GM23338 (cell line): ENCODE measurements around the gene CPB2. TPM values are rescaled to one million over a fixed set of nuclear protein-coding genes. Genes with fewer than 3 reads are reported as not detected.

Source experiments
- ATAC-seq: fragments of 200-7000 bp; cut with Tn5 transposase; 3 replicates; pipeline ENCODE4 v1.9.1; 2020
- DNase-seq: peaks from one replicate; pipeline ENCODE4 v3.0.0-alpha.2; 2015; ENCODE audit warnings: low spot score
- H2AFZ ChIP-seq: fragments of 200-600 bp; sonication (generic); 2 replicates; pipeline ENCODE4 v1.8.0; 2016; ENCODE audit warnings: antibody characterized with exemption, mild to moderate bottlenecking, moderate library complexity
- H3F3A ChIP-seq: fragments of 200-600 bp; sonication (generic); replicated peaks from 2 replicates; pipeline ENCODE4 v1.8.0; 2017; ENCODE audit warnings: antibody characterized with exemption, mixed run types, low read depth
- H3K27ac ChIP-seq: fragments of 200-600 bp; sonication (generic); 2 replicates; pipeline ENCODE4 v1.6.1; 2016; ENCODE audit warnings: low read depth
- H3K27me3 ChIP-seq: fragments of 200-600 bp; sonication (generic); 2 replicates; pipeline ENCODE4 v1.8.0; 2016; ENCODE audit warnings: mild to moderate bottlenecking, mixed run types, moderate library complexity; ENCODE audit not compliant: insufficient read depth
- H3K36me3 ChIP-seq: fragments of 200-600 bp; sonication (generic); 2 replicates; pipeline ENCODE4 v1.8.0; 2016; ENCODE audit warnings: mild to moderate bottlenecking; ENCODE audit not compliant: insufficient read depth
- H3K4me1 ChIP-seq: fragments of 200-600 bp; sonication (generic); 2 replicates; pipeline ENCODE4 v1.8.0; 2016; ENCODE audit warnings: mild to moderate bottlenecking, moderate library complexity; ENCODE audit not compliant: insufficient read depth
- H3K4me2 ChIP-seq: fragments of 200-600 bp; sonication (generic); 2 replicates; pipeline ENCODE4 v1.7.1; 2017; ENCODE audit warnings: mixed run types
- H3K4me3 ChIP-seq: fragments of 200-600 bp; sonication (generic); 2 replicates; pipeline ENCODE4 v1.6.1; 2016; ENCODE audit warnings: mixed run types
- H3K79me2 ChIP-seq: fragments of 200-600 bp; sonication (generic); replicated peaks from 2 replicates; pipeline ENCODE4 v1.8.0; 2017; ENCODE audit warnings: mild to moderate bottlenecking; ENCODE audit not compliant: insufficient read depth
- H3K9me2 ChIP-seq: fragments of 200-600 bp; sonication (generic); 2 replicates; pipeline ENCODE4 v1.8.0; 2017; ENCODE audit not compliant: insufficient read depth
- H4K20me1 ChIP-seq: fragments of 200-600 bp; sonication (generic); replicated peaks from 2 replicates; pipeline ENCODE4 v1.8.0; 2017; ENCODE audit warnings: mild to moderate bottlenecking; ENCODE audit not compliant: insufficient read depth
- H3K27ac Mint-ChIP-seq: 2 replicates; pipeline ENCODE4 v1.8.0; 2020; ENCODE audit warnings: inconsistent platforms, mild to moderate bottlenecking, moderate library complexity, mixed read lengths
- H3K27me3 Mint-ChIP-seq: 3 replicates; pipeline ENCODE4 v1.8.0; 2022; ENCODE audit warnings: low read depth, mild to moderate bottlenecking, moderate library complexity, mixed read lengths, inconsistent platforms; ENCODE audit not compliant: insufficient read depth, poor library complexity
- H3K36me3 Mint-ChIP-seq: 3 replicates; pipeline ENCODE4 v1.8.0; 2021; ENCODE audit warnings: low read depth, mild to moderate bottlenecking, inconsistent platforms, moderate library complexity, mixed read lengths
- H3K4me1 Mint-ChIP-seq: 3 replicates; pipeline ENCODE4 v1.8.0; 2020; ENCODE audit warnings: mild to moderate bottlenecking, inconsistent platforms, mixed read lengths
- H3K4me3 Mint-ChIP-seq: 3 replicates; pipeline ENCODE4 v1.8.0; 2021; ENCODE audit warnings: moderate library complexity, mild to moderate bottlenecking, inconsistent platforms, mixed read lengths
- H3K9me3 Mint-ChIP-seq: 3 replicates; pipeline ENCODE4 v1.8.0; 2020; ENCODE audit warnings: moderate library complexity, mild to moderate bottlenecking, inconsistent platforms, mixed read lengths
- CREB1 ChIP-seq: fragments of 250-450 bp; sonication (Bioruptor Pico); IDR thresholded peaks from 2 replicates; pipeline ENCODE4 v1.5.0; 2020; ENCODE audit warnings: low read depth, mild to moderate bottlenecking, moderate library complexity
- EZH2 ChIP-seq: fragments of 200-600 bp; sonication (generic); IDR thresholded peaks from one replicate; pipeline ENCODE4 v1.8.0; 2017; ENCODE audit warnings: antibody characterized with exemption, mild to moderate bottlenecking, low read depth; ENCODE audit not compliant: unreplicated experiment
- EZH2phosphoT487 ChIP-seq: fragments of 200-600 bp; sonication (generic); IDR thresholded peaks from one replicate; pipeline ENCODE4 v1.8.1; 2018; ENCODE audit warnings: antibody characterized with exemption; ENCODE audit not compliant: unreplicated experiment
- JUNB ChIP-seq: IDR thresholded peaks from one replicate; pipeline ENCODE4 v1.6.1; 2016; ENCODE audit warnings: antibody characterized with exemption; ENCODE audit not compliant: unreplicated experiment
- NANOG ChIP-seq: IDR thresholded peaks from 2 replicates; pipeline ENCODE4 v1.6.1; 2016; ENCODE audit warnings: antibody characterized with exemption, borderline replicate concordance
- POLR2AphosphoS5 ChIP-seq: IDR thresholded peaks from 2 replicates; pipeline ENCODE4 v1.6.1; 2016; ENCODE audit warnings: antibody characterized with exemption, low read depth
- STAT1 ChIP-seq: IDR thresholded peaks from one replicate; pipeline ENCODE4 v1.6.1; 2016; ENCODE audit warnings: antibody characterized with exemption; ENCODE audit not compliant: unreplicated experiment
- ZNF114 ChIP-seq: fragments of 250-450 bp; sonication (Bioruptor Pico); IDR thresholded peaks from 2 replicates; pipeline ENCODE4 v1.5.0; 2020; ENCODE audit warnings: mild to moderate bottlenecking, moderate library complexity
- ZNF331 ChIP-seq: fragments of 250-450 bp; sonication (Bioruptor Pico); IDR thresholded peaks from 2 replicates; pipeline ENCODE4 v1.5.0; 2020; ENCODE audit warnings: low read depth, mild to moderate bottlenecking, moderate library complexity
- polyA plus RNA-seq: library from polyadenylated mRNA; unstranded; fragments of >200 nt; fragmentation: Nextera tagmentation; extraction: Ambion mirVana; gene quantifications from 2 replicates; pipeline ENCODE4 v1.2.1, GENCODE V29; 2016
- total RNA-seq: library from RNA; depleted of rRNA; stranded (reverse); fragments of >200 nt; shearing (Covaris generic); gene quantifications from 2 replicates; pipeline ENCODE4 v1.2.3, GENCODE V29; 2014
- TF ChIP-seq, protein P1 (sequence below), 2 experiments: fragments of 200-600 bp in 1 of 2; sonication (generic) in 1 of 2; conservative IDR thresholded peaks; 2 replicates each; pipeline versions ENCODE4 v1.5.1 to v1.6.1; 2016 to 2017; ENCODE audit warnings: antibody characterized with exemption in 2 of 2, low read depth in 2 of 2, mild to moderate bottlenecking in 2 of 2, moderate library complexity in 1 of 2
- TF ChIP-seq, protein P2 (sequence below): IDR thresholded peaks from one replicate; pipeline ENCODE4 v1.6.1; 2018; ENCODE audit warnings: antibody characterized with exemption; ENCODE audit not compliant: unreplicated experiment
- TF ChIP-seq, protein P3 (sequence below): IDR thresholded peaks from 2 replicates; pipeline ENCODE4 v1.6.1; 2016; ENCODE audit warnings: antibody characterized with exemption
- TF ChIP-seq, protein P4 (sequence below): fragments of 250-450 bp; sonication (Bioruptor Pico); IDR thresholded peaks from 2 replicates; pipeline ENCODE4 v1.5.0; 2020; ENCODE audit warnings: mild to moderate bottlenecking, moderate library complexity

The CPB2 gene
- total and polyA plus RNA-seq, 2 experiments from 2014 or later, result 0.47 TPM; not detected in 1

DNA sequence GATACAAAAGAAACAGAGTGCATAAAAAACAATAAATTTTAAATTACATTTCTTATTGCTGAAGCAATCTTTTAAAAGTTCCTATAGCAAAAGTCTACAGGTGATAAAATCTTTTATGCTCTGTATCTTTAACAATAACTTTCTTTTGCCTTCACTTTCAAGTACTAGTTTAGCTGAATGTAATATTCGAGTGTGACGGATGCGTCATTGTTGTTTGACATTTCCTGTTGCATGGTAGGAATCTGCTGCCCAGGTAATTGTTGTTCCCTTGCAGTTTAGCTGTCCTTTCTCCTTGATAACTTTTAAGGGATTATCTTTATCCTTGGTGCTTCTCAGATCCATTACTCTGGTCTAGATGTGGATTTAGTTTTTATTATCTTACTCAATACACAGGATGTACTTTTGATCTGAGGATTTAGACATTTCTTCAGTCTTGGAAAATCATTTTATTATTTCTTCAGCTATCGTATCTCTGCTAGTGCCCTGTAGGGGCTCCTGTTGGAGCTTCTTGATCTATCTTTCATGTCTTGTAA is 2.1 kb upstream of the CPB2 start:
- TF ChIP-seq NANOG (no peak), EZH2 (no peak), ZNF114 (no peak), ZNF331 (no peak), CREB1 (CRISPR knock-in tag) (no peak), POLR2AphosphoS5 (no peak), EZH2phosphoT487 (no peak), JUNB (no peak), STAT1 (no peak)
- TF ChIP-seq, protein P1, sequence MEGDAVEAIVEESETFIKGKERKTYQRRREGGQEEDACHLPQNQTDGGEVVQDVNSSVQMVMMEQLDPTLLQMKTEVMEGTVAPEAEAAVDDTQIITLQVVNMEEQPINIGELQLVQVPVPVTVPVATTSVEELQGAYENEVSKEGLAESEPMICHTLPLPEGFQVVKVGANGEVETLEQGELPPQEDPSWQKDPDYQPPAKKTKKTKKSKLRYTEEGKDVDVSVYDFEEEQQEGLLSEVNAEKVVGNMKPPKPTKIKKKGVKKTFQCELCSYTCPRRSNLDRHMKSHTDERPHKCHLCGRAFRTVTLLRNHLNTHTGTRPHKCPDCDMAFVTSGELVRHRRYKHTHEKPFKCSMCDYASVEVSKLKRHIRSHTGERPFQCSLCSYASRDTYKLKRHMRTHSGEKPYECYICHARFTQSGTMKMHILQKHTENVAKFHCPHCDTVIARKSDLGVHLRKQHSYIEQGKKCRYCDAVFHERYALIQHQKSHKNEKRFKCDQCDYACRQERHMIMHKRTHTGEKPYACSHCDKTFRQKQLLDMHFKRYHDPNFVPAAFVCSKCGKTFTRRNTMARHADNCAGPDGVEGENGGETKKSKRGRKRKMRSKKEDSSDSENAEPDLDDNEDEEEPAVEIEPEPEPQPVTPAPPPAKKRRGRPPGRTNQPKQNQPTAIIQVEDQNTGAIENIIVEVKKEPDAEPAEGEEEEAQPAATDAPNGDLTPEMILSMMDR (conservative IDR thresholded peaks at IDR 0.05; ENCODE audit: low read depth in 2 of 2), result no peak
- TF ChIP-seq, protein P2, sequence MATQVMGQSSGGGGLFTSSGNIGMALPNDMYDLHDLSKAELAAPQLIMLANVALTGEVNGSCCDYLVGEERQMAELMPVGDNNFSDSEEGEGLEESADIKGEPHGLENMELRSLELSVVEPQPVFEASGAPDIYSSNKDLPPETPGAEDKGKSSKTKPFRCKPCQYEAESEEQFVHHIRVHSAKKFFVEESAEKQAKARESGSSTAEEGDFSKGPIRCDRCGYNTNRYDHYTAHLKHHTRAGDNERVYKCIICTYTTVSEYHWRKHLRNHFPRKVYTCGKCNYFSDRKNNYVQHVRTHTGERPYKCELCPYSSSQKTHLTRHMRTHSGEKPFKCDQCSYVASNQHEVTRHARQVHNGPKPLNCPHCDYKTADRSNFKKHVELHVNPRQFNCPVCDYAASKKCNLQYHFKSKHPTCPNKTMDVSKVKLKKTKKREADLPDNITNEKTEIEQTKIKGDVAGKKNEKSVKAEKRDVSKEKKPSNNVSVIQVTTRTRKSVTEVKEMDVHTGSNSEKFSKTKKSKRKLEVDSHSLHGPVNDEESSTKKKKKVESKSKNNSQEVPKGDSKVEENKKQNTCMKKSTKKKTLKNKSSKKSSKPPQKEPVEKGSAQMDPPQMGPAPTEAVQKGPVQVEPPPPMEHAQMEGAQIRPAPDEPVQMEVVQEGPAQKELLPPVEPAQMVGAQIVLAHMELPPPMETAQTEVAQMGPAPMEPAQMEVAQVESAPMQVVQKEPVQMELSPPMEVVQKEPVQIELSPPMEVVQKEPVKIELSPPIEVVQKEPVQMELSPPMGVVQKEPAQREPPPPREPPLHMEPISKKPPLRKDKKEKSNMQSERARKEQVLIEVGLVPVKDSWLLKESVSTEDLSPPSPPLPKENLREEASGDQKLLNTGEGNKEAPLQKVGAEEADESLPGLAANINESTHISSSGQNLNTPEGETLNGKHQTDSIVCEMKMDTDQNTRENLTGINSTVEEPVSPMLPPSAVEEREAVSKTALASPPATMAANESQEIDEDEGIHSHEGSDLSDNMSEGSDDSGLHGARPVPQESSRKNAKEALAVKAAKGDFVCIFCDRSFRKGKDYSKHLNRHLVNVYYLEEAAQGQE, result no peak
- TF ChIP-seq, protein P3, sequence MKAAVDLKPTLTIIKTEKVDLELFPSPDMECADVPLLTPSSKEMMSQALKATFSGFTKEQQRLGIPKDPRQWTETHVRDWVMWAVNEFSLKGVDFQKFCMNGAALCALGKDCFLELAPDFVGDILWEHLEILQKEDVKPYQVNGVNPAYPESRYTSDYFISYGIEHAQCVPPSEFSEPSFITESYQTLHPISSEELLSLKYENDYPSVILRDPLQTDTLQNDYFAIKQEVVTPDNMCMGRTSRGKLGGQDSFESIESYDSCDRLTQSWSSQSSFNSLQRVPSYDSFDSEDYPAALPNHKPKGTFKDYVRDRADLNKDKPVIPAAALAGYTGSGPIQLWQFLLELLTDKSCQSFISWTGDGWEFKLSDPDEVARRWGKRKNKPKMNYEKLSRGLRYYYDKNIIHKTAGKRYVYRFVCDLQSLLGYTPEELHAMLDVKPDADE, result no peak
- TF ChIP-seq, protein P4, sequence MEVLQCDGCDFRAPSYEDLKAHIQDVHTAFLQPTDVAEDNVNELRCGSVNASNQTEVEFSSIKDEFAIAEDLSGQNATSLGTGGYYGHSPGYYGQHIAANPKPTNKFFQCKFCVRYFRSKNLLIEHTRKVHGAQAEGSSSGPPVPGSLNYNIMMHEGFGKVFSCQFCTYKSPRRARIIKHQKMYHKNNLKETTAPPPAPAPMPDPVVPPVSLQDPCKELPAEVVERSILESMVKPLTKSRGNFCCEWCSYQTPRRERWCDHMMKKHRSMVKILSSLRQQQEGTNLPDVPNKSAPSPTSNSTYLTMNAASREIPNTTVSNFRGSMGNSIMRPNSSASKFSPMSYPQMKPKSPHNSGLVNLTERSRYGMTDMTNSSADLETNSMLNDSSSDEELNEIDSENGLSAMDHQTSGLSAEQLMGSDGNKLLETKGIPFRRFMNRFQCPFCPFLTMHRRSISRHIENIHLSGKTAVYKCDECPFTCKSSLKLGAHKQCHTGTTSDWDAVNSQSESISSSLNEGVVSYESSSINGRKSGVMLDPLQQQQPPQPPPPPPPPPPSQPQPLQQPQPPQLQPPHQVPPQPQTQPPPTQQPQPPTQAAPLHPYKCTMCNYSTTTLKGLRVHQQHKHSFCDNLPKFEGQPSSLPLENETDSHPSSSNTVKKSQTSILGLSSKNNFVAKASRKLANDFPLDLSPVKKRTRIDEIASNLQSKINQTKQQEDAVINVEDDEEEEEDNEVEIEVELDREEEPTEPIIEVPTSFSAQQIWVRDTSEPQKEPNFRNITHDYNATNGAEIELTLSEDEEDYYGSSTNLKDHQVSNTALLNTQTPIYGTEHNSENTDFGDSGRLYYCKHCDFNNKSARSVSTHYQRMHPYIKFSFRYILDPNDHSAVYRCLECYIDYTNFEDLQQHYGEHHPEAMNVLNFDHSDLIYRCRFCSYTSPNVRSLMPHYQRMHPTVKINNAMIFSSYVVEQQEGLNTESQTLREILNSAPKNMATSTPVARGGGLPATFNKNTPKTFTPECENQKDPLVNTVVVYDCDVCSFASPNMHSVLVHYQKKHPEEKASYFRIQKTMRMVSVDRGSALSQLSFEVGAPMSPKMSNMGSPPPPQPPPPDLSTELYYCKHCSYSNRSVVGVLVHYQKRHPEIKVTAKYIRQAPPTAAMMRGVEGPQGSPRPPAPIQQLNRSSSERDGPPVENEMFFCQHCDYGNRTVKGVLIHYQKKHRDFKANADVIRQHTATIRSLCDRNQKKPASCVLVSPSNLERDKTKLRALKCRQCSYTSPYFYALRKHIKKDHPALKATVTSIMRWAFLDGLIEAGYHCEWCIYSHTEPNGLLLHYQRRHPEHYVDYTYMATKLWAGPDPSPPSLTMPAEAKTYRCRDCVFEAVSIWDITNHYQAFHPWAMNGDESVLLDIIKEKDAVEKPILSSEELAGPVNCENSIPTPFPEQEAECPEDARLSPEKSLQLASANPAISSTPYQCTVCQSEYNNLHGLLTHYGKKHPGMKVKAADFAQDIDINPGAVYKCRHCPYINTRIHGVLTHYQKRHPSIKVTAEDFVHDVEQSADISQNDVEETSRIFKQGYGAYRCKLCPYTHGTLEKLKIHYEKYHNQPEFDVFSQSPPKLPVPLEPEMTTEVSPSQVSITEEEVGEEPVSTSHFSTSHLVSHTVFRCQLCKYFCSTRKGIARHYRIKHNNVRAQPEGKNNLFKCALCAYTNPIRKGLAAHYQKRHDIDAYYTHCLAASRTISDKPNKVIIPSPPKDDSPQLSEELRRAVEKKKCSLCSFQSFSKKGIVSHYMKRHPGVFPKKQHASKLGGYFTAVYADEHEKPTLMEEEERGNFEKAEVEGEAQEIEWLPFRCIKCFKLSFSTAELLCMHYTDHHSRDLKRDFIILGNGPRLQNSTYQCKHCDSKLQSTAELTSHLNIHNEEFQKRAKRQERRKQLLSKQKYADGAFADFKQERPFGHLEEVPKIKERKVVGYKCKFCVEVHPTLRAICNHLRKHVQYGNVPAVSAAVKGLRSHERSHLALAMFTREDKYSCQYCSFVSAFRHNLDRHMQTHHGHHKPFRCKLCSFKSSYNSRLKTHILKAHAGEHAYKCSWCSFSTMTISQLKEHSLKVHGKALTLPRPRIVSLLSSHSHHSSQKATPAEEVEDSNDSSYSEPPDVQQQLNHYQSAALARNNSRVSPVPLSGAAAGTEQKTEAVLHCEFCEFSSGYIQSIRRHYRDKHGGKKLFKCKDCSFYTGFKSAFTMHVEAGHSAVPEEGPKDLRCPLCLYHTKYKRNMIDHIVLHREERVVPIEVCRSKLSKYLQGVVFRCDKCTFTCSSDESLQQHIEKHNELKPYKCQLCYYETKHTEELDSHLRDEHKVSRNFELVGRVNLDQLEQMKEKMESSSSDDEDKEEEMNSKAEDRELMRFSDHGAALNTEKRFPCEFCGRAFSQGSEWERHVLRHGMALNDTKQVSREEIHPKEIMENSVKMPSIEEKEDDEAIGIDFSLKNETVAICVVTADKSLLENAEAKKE (CRISPR knock-in tag), result no peak
- DNase-seq (no peak), ATAC-seq (no peak)
- Histone ChIP-seq H3K4me1 (no peaks in the 10 kb centered on the region), H3K4me3 (no peak overlapping the region), H3K4me2 (no peak overlapping the region), H2AFZ (no peak overlapping the region), H3K36me3 (no peaks in the 10 kb centered on the region), H4K20me1 (no peaks in the 10 kb centered on the region), H3K27ac (no peak overlapping the region), H3K27me3 (no peaks in the 10 kb centered on the region), H3K9me2 (no peaks in the 10 kb centered on the region), H3F3A (no peaks in the 10 kb centered on the region), H3K79me2 (no peaks in the 10 kb centered on the region)
- Mint-ChIP-seq H3K27ac (no peak overlapping the region), H3K4me1 (peaks cover 9% of the 10 kb centered on the region; the same call in 2 of the 3 replicates), H3K36me3 (no peaks in the 10 kb centered on the region), H3K4me3 (no peak overlapping the region), H3K9me3 (no peaks in the 10 kb centered on the region), H3K27me3 (peaks cover 3% of the 10 kb centered on the region)
